ENCODE results near the gene CCDC136.

Gene CCDC136

GRCh38 chr7:128812514-128813168 is 20.9 kb downstream of the CCDC136 start:
- Histone ChIP-seq H3K4me3 (replicated peaks; ENCODE audit: insufficient read depth, low read length) (no peak overlapping the region), H3K27ac (replicated peaks) (no peak overlapping the region), H3K27me3 (ENCODE audit: insufficient read depth, poor library complexity, severe bottlenecking) (no peaks in the 10 kb centered on the region)
- DNase-seq (ENCODE audit: low read depth in 1 of 2, low spot score in 1 of 2), result peak in 1 of 2 experiments; percentile 81
- peak; percentile 86 for TF ChIP-seq POLR2AphosphoS5 (IDR thresholded peaks at IDR 0.05; ENCODE audit: low read depth)
- TF ChIP-seq SPI1 (IDR thresholded peaks at IDR 0.05; ENCODE audit: borderline replicate concordance, low read depth), result peak; percentile 74
- no peak for TF ChIP-seq REST (IDR thresholded peaks at IDR 0.05; ENCODE audit: insufficient replicate concordance, low read depth)

- no peak for TF ChIP-seq REST (IDR thresholded peaks at IDR 0.05; ENCODE audit: insufficient replicate concordance, low read depth)
- TF ChIP-seq POLR2AphosphoS5 (IDR thresholded peaks at IDR 0.05; ENCODE audit: low read depth), result no peak
- TF ChIP-seq SPI1 (IDR thresholded peaks at IDR 0.05; ENCODE audit: borderline replicate concordance, low read depth), result no peak
- no peak for TF ChIP-seq CTCF (IDR thresholded peaks at IDR 0.05; ENCODE audit: insufficient read depth, low read length)
- TF ChIP-seq GABPA (IDR thresholded peaks at IDR 0.05; ENCODE audit: low read depth), result no peak
- H3K27me3 ChIP-seq (ENCODE audit: insufficient read depth, poor library complexity, severe bottlenecking), result no peaks in the 10 kb centered on the region
- DNase-seq (ENCODE audit: low read depth in 1 of 2, low spot score in 1 of 2), result no peak
- H3K4me3 ChIP-seq (replicated peaks; ENCODE audit: insufficient read depth, low read length), result no peak overlapping the region
- H3K27ac ChIP-seq (replicated peaks), result no peak overlapping the region
Observed at GRCh38 chr7:128814499-128814898, 22.7 kb downstream of the CCDC136 start.

GRCh38 chr7:128815289-128815942 is 23.6 kb downstream of the CCDC136 start:
- Histone ChIP-seq H3K27me3 (ENCODE audit: insufficient read depth, poor library complexity, severe bottlenecking) (no peaks in the 10 kb centered on the region), H3K27ac (replicated peaks) (no peak overlapping the region), H3K4me3 (replicated peaks; ENCODE audit: insufficient read depth, low read length) (no peak overlapping the region)
- no peak for DNase-seq (ENCODE audit: low read depth in 1 of 2, low spot score in 1 of 2)
- TF ChIP-seq SPI1 (IDR thresholded peaks at IDR 0.05; ENCODE audit: borderline replicate concordance, low read depth) (peak; percentile 66), GABPA (IDR thresholded peaks at IDR 0.05; ENCODE audit: low read depth) (no peak)

- H3K27me3 ChIP-seq (ENCODE audit: insufficient read depth, poor library complexity, severe bottlenecking), result no peaks in the 10 kb centered on the region
- no peak for DNase-seq (ENCODE audit: low read depth in 1 of 2, low spot score in 1 of 2)
- no peak overlapping the region for H3K4me3 ChIP-seq (replicated peaks; ENCODE audit: insufficient read depth, low read length)
- H3K27ac ChIP-seq (replicated peaks), result no peak overlapping the region
- no peak for TF ChIP-seq SPI1 (IDR thresholded peaks at IDR 0.05; ENCODE audit: borderline replicate concordance, low read depth)
- no peak for TF ChIP-seq CTCF (IDR thresholded peaks at IDR 0.05; ENCODE audit: insufficient read depth, low read length)
- TF ChIP-seq GABPA (IDR thresholded peaks at IDR 0.05; ENCODE audit: low read depth), result no peak
- TF ChIP-seq REST (IDR thresholded peaks at IDR 0.05; ENCODE audit: insufficient replicate concordance, low read depth), result no peak
- no peak for TF ChIP-seq POLR2AphosphoS5 (IDR thresholded peaks at IDR 0.05; ENCODE audit: low read depth)
Observed at GRCh38 chr7:128818694-128819093, 26.9 kb downstream of the CCDC136 start.

Data from HL-60 (cell line).